CD14-positive monocyte (primary cell): ENCODE data around the gene RPS6KA3. TPM values are rescaled to one million over a fixed set of nuclear protein-coding genes. Genes with fewer than 3 reads are reported as not detected.

Source experiments
- DNase-seq, 3 donors: peaks; one replicate each; pipeline ENCODE4 v3.0.0-alpha.2; 2011 to 2022
- H2AFZ ChIP-seq: 2 replicates; pipeline ENCODE4 v1.6.0; 2012; ENCODE audit warnings: mild to moderate bottlenecking, low read depth, low read length, inconsistent platforms; ENCODE audit not compliant: insufficient read depth, poor library complexity, severe bottlenecking
- H3K27ac ChIP-seq, 2 donors: 1 replicate in 1 of 2; 2 replicates in 1 of 2; pipeline ENCODE4 v1.5.1; 2012 to 2013; ENCODE audit warnings: low read length in 2 of 2, control low read depth in 1 of 2, inconsistent platforms in 1 of 2, low read depth in 1 of 2, mild to moderate bottlenecking in 1 of 2
- H3K27me3 ChIP-seq, 2 donors: one replicate each; pipeline versions ENCODE4 v1.6.0 to v1.6.1; 2011 to 2013; ENCODE audit warnings: low read length in 2 of 2; ENCODE audit not compliant: control insufficient read depth in 2 of 2, insufficient read depth in 2 of 2
- H3K36me3 ChIP-seq, 2 donors: replicated peaks in 1 of 2; 1 replicate in 1 of 2; 2 replicates in 1 of 2; pipeline versions ENCODE4 v1.5.1 to v1.6.1; 2012 to 2013; ENCODE audit warnings: low read length in 2 of 2, control low read depth in 1 of 2, inconsistent platforms in 1 of 2, mild to moderate bottlenecking in 1 of 2; ENCODE audit not compliant: insufficient read depth in 2 of 2, control insufficient read depth in 1 of 2
- H3K4me1 ChIP-seq, 2 donors: 1 replicate in 1 of 2; 2 replicates in 1 of 2; pipeline versions ENCODE4 v1.5.1 to v1.6.1; 2012 to 2013; ENCODE audit warnings: low read length in 2 of 2, control low read depth in 1 of 2, inconsistent platforms in 1 of 2, mild to moderate bottlenecking in 1 of 2, moderate library complexity in 1 of 2; ENCODE audit not compliant: insufficient read depth in 2 of 2, control insufficient read depth in 1 of 2
- H3K4me2 ChIP-seq: replicated peaks from 2 replicates; pipeline ENCODE3; 2012; ENCODE audit warnings: low read length, moderate library complexity, mild to moderate bottlenecking; ENCODE audit not compliant: poor library complexity, severe bottlenecking; ENCODE audit errors: extremely low read depth
- H3K4me3 ChIP-seq, 3 experiments: fragments of 200-600 bp in 1 of 3; sonication (generic) in 1 of 3; replicated peaks in 1 of 3; 1 replicate in 2 of 3; 2 replicates in 1 of 3; pipeline ENCODE4 v1.5.1; 2011 to 2013; ENCODE audit warnings: low read length in 3 of 3, mild to moderate bottlenecking in 3 of 3, control low read depth in 2 of 3, low read depth in 2 of 3, inconsistent platforms in 1 of 3, moderate library complexity in 1 of 3
- H3K79me2 ChIP-seq: 2 replicates; pipeline ENCODE4 v1.6.0; 2012; ENCODE audit warnings: mild to moderate bottlenecking, control low read depth, inconsistent platforms, low read length, moderate library complexity; ENCODE audit not compliant: insufficient read depth
- H3K9ac ChIP-seq: 2 replicates; pipeline ENCODE4 v1.6.0; 2017; ENCODE audit warnings: low read length, mild to moderate bottlenecking; ENCODE audit not compliant: insufficient read depth, poor library complexity, severe bottlenecking
- H3K9me3 ChIP-seq, 2 donors: replicated peaks in 1 of 2; 1 replicate in 1 of 2; 2 replicates in 1 of 2; pipeline versions ENCODE4 v1.5.1 to v1.6.1; 2012 to 2013; ENCODE audit warnings: low read length in 2 of 2, control low read depth in 1 of 2; ENCODE audit not compliant: control insufficient read depth in 1 of 2, insufficient read depth in 1 of 2
- H4K20me1 ChIP-seq: 2 replicates; pipeline ENCODE4 v1.6.0; 2012; ENCODE audit warnings: mild to moderate bottlenecking, low read length, control low read depth, moderate library complexity; ENCODE audit not compliant: insufficient read depth
- H3K27ac Mint-ChIP-seq, 7 donors: one replicate each; pipeline ENCODE4 v1.8.0; 2020; ENCODE audit warnings: mild to moderate bottlenecking in 7 of 7, mixed read lengths in 7 of 7, moderate library complexity in 6 of 7, inconsistent platforms in 2 of 7
- H3K27me3 Mint-ChIP-seq, 3 donors: one replicate each; pipeline ENCODE4 v1.8.0; 2021 to 2022; ENCODE audit warnings: low read depth in 3 of 3, mild to moderate bottlenecking in 3 of 3, mixed read lengths in 3 of 3, moderate library complexity in 3 of 3, inconsistent platforms in 1 of 3
- H3K36me3 Mint-ChIP-seq, 2 donors: one replicate each; pipeline ENCODE4 v1.8.0; 2020; ENCODE audit warnings: mixed read lengths in 2 of 2, inconsistent platforms in 1 of 2, mild to moderate bottlenecking in 1 of 2
- H3K4me1 Mint-ChIP-seq: one replicate; pipeline ENCODE4 v1.8.0; 2020; ENCODE audit warnings: mild to moderate bottlenecking, mixed read lengths
- H3K4me3 Mint-ChIP-seq, 2 donors: one replicate each; pipeline ENCODE4 v1.8.0; 2020; ENCODE audit warnings: mild to moderate bottlenecking in 2 of 2, mixed read lengths in 2 of 2, moderate library complexity in 1 of 2
- H3K9me3 Mint-ChIP-seq, 7 donors: one replicate each; pipeline ENCODE4 v1.8.0; 2020 to 2022; ENCODE audit warnings: mixed read lengths in 7 of 7, mild to moderate bottlenecking in 6 of 7, moderate library complexity in 6 of 7, inconsistent platforms in 2 of 7
- WGBS: methylation state at CpG from one replicate; pipeline ENCODE4 v1.1.5; 2013; ENCODE audit warnings: missing lambda C conversion rate; ENCODE audit not compliant: insufficient coverage; 5-methylcytosine and 5-hydroxymethylcytosine counted together
- intact Hi-C, 2 donors: fragments of 100-400 bp; cut with micrococcal nuclease; formaldehyde crosslinking; loops; one replicate each; pipeline versions ENCODE4 v1.15.0 to v1.15.1; 2023
- polyA plus RNA-seq, 3 donors: library from polyadenylated mRNA; depleted of rRNA in 1 of 3; unstranded in 2 of 3; stranded (reverse) in 1 of 3; fragments of 300-500 nt in 2 of 3; fragments of >200 nt in 1 of 3; fragmentation: Illumina TruSeq in 2 of 3; gene quantifications; 1 replicate in 2 of 3; 2 replicates in 1 of 3; pipeline ENCODE4 v1.2.3, GENCODE V29; 2012 to 2021
- TF ChIP-seq, protein P1 (sequence below): fragments of 200-600 bp; IDR thresholded peaks from one replicate; pipeline ENCODE4 v1.8.0; 2022; ENCODE audit warnings: antibody characterized with exemption, mild to moderate bottlenecking

Gene RPS6KA3
- polyA plus RNA-seq, 3 donors = 14.6 to 28.2 (median 21.6) TPM

GRCh38 chrX:20124964-20125363, 141.7 kb downstream of the RPS6KA3 start:
- Histone ChIP-seq H3K9ac (no peak overlapping the region), H3K4me3 (no peak overlapping the region), H3K4me2 (no peak overlapping the region), H3K36me3 (peaks cover 11 to 39% of the 10 kb centered on the region in 2 donors), H3K27ac (no peak overlapping the region), H3K27me3 (no peaks in the 10 kb centered on the region), H4K20me1 (peaks cover 13% of the 10 kb centered on the region), H3K4me1 (no peaks in the 10 kb centered on the region), H3K9me3 (no peaks in the 10 kb centered on the region), H3K79me2 (no peaks in the 10 kb centered on the region), H2AFZ (no peak overlapping the region)
- Mint-ChIP-seq H3K36me3 (peaks cover 8 to 37% of the 10 kb centered on the region in 2 donors), H3K4me1 (no peaks in the 10 kb centered on the region), H3K27ac (no peak overlapping the region), H3K4me3 (no peak overlapping the region), H3K9me3 (no peaks in the 10 kb centered on the region), H3K27me3 (peaks cover 0 to 4% (median 1%) of the 10 kb centered on the region in 3 donors)
- DNase-seq = no peak
- intact Hi-C loops = no loop called here
- TF ChIP-seq, protein P1, sequence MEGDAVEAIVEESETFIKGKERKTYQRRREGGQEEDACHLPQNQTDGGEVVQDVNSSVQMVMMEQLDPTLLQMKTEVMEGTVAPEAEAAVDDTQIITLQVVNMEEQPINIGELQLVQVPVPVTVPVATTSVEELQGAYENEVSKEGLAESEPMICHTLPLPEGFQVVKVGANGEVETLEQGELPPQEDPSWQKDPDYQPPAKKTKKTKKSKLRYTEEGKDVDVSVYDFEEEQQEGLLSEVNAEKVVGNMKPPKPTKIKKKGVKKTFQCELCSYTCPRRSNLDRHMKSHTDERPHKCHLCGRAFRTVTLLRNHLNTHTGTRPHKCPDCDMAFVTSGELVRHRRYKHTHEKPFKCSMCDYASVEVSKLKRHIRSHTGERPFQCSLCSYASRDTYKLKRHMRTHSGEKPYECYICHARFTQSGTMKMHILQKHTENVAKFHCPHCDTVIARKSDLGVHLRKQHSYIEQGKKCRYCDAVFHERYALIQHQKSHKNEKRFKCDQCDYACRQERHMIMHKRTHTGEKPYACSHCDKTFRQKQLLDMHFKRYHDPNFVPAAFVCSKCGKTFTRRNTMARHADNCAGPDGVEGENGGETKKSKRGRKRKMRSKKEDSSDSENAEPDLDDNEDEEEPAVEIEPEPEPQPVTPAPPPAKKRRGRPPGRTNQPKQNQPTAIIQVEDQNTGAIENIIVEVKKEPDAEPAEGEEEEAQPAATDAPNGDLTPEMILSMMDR = no peak

- H4K20me1 ChIP-seq = no peaks in the 10 kb centered on the region
- H3K4me3 ChIP-seq = no peak overlapping the region
- no peaks in the 10 kb centered on the region for H3K36me3 ChIP-seq
- H2AFZ ChIP-seq = no peak overlapping the region
- H3K27me3 ChIP-seq = peaks cover 32 to 44% of the 10 kb centered on the region in 2 donors
- peaks cover 12% of the 10 kb centered on the region for H3K4me1 Mint-ChIP-seq
- peak overlapping the region in 1 of 7 donors; percentile 20 for H3K27ac Mint-ChIP-seq
- H3K79me2 ChIP-seq = no peaks in the 10 kb centered on the region
- no peak overlapping the region for H3K4me3 Mint-ChIP-seq
- peaks cover 6 to 11% of the 10 kb centered on the region in 2 donors for H3K4me1 ChIP-seq
- H3K9me3 Mint-ChIP-seq = peaks cover 0 to 15% (median 9%) of the 10 kb centered on the region in 7 donors
- H3K9me3 ChIP-seq = peaks cover 0 to 14% of the 10 kb centered on the region in 2 donors
- no peak overlapping the region for H3K4me2 ChIP-seq
- 94% methylated on average over 3 of the region's 12 CpGs for WGBS
- TF ChIP-seq, protein P1 = no peak
- H3K36me3 Mint-ChIP-seq = peaks cover 0 to 4% of the 10 kb centered on the region in 2 donors
- no peak overlapping the region for H3K9ac ChIP-seq
- no peak for DNase-seq
- intact Hi-C loops = no loop called here
- H3K27ac ChIP-seq = no peak overlapping the region
- H3K27me3 Mint-ChIP-seq = peaks cover 23 to 53% (median 45%) of the 10 kb centered on the region in 3 donors
These were observed 148.5 kb downstream of the RPS6KA3 start for GRCh38 chrX:20118065-20118824.
